Activated T-cell treated with anti-CD3 and anti-CD28 coated beads, Interleukin-2, amount 50 U/mL, for 1 hour (primary cell): ENCODE measurements around the gene PDE3A.
"Not testable (repeated sequence)": the region's sequence is repeated elsewhere in the genome, so short reads cannot be mapped to it uniquely, and the experiment has no call there.

Experiments
- DNase-seq: peaks from one replicate; pipeline ENCODE4 v3.0.0-alpha.2; 2020

PDE3A gene

DNA sequence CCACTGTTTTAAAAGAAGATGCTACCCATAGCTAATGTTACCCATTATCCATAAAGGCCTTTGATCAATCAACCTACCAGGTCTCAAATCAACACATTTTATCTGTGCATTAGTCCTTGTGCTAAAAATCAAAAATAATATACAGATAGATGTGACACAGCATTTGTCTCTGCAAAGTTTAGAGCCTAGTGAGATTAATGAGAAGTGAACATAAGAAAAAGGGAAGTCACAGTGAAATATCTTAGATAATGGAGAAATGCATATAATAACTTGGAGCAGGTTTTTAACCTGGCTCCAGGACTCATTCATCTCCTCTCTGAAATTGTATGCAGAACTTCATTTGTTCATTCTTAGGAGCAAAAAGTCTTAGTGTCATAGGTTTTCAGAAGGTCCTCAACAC lies 7.2 kb downstream of the PDE3A start:
- DNase-seq: no peak

DNA sequence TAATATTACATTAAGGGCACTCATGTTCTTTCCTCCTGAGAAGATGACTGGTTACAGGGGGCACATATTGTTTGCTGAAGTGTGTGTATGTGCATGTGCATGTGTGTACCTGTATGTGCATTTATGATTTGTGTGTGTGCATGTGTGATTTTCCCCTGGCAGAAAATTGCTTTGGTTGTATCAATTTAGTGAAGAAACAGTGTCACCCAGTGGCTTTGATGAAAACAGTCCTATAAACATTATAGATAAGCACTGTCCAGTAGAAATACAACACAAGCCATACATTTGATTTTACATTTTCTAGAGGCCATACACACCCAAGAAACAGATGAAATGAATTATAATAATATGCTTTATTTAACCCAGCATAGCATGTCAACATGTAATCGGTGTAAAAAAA lies 8.6 kb downstream of the PDE3A start:
- DNase-seq: no peak

DNA sequence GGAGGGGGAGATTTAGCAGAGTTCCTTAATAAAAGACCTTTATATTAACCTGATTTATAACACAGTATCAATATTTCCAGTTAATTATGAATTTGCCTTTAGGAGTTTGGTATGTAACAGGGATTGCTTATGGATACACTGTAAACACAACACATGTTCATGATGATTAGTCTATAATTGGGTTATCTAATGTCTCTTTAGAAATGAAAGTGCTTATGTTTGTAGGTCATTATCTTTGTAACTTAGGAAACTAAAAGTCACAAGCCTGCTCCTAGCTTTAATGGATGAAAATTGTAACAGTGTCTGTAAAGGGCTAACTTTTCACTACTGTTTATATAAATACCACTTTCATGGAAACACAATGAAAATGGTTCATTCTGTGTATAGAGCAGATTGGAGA lies 9.4 kb downstream of the PDE3A start:
- DNase-seq: no peak

DNA sequence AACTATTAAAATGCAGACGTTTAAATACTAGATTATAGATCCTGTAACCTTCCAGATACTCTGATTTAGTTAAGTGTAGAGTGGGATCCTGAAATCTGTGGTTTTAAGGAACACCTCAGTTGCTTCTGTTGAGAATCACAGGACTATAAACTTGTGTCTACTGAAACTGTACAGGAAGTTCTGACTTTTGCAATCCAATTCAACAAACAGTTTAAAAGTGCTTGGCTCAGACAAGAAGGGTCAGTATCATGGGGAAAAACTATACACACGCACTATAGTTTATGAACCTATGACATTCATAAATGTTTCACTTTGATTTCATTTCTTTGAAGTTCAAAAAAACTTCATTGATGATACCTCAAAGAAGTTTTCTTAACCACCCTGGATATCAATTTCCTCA lies 13.8 kb downstream of the PDE3A start:
- no peak for DNase-seq

DNA sequence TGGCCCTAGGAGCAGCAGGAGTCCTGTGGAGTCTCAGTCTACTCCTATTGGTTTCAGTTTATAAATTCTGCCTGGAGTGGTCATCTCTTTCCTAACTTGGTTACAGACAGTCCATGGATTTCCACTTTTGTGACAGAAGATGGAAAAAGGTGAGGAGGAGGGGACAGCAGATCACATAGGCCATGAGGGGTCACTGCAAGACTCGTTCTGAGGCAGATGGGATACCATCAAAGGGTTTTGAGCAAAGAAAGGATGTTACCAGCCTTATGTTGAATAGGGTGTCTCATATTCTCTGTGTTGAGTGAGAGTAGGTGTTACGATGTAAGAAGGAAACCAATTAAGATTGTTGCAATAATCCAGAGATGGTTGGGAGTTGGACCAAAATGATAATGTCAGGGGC lies 15.3 kb downstream of the PDE3A start:
- no peak for DNase-seq

DNA sequence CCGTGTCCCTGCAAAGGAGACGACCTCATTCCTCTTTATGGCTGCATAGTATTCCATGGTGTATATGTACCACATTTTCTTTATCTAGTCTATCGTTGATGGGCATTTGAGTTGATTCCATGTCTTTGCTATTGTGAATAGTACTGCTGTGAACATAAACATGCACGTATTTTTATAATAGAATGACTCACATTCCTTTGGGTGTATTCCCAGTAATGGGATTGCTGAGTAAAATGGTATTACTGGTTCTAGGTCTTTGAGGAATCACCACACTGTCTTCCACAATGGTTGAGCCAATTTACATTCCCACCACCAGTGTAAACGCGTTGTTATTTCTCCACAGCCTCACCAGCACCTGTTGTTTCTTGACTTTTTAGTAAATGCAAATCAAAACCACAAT lies 16.5 kb downstream of the PDE3A start:
- not testable (repeated sequence) for DNase-seq

DNA sequence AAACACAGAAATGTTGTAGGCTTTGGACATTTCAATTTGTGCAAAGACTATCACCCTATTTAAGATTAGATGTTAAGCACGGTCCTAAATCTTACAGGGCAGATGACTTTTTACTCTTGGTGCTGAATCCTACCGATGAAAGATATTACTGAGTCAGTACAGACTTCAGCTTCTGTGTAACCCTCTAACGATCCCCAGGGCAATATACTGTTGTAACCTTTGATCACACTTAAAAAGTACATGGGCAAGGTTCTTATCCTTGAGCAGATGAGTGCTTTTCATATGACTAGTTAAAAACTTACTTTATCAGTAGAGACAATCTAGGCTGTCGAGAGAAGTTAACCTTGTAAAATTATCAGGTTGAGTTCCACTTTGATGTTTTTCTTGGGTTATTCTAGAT lies 22.5 kb downstream of the PDE3A start:
- no peak for DNase-seq

DNA sequence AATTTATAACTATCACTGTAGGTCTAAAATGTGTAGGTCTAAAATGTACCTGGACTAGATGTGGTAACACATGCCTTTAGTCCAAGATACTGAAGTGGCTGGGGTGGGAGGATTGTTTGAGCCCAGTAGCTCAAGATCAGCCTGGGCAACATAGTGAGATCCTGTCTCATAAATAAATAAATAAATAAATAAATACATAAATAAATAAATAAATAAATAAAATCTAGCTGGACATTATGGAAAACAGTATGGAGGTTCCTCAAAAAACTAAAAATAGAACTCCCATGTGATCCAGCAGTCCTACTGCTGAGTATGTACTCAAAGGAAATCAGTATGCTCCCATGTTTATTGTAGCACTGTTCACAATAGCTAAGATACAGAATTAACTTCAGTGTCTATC lies 24.0 kb downstream of the PDE3A start:
- DNase-seq: no peak

DNA sequence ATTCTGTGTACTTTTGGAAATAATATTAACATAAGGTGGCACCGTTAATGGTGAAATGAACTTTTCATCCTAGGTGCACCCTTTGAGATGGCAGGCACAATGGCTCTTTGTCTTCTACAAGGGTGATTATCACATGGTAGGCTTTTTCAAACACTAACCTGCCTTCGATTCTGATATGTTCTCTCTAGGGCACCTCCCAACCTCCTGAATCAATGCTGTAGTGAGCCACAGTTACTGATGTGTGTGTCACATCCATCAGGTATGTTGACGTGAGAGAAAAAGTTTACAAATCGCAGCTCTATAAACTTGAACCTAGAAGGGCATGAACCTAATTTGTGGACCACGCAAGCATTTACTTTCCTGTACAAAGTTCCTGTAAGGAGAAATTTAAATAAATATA lies 25.4 kb downstream of the PDE3A start:
- DNase-seq: no peak

DNA sequence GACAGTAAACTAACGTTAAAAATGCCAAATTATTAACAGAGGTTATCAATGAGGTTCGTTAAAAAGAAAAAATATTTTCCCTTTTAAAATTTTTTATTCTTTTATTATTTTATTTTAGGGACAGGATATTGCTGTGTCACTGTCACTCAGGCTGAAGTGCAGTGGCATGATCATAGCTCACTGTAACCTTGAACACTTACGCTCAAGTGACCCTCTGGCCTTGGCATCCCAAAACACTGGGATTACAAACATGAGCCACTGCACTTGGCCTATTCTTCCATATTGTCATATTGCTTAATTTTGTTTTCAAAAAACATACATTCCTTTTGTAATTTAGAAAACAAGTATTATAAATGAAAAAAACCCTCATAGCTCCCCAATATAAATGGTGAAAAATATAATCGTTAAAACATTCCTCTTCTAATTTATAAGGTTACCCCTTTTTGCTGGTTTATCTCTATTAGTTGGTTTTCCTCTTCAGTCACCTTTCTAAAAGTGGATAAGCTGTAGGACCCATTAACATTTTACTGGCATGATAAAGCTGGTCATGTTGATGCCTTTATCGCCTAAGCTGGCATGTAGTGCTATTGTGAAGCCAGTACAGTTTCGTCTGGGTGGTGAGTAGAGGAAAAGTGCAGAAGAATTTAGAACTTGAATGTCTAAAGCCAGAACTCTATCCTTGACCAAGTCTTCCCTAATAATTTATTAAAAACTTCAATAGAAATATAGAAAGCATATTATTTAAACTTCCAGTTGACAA lies 27.6 kb downstream of the PDE3A start:
- DNase-seq: no peak

DNA sequence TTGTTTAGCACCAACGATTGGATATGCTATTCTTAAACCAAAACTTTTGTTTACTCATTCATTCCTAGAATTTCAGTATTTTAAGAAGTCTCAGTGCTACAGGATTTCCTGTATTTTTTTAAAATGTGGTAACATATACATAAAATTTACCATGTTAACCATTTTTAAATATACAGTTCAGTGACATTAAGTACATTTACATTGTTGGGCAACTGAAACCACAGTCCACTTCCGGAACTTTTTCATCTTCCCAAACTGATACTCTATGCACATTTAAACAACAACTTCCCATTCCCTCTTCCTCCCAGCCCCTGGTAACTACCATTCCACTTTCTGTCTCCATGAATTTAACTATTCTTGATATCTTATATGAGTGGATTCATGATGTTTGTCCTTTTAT lies 30.3 kb downstream of the PDE3A start:
- no peak for DNase-seq

DNA sequence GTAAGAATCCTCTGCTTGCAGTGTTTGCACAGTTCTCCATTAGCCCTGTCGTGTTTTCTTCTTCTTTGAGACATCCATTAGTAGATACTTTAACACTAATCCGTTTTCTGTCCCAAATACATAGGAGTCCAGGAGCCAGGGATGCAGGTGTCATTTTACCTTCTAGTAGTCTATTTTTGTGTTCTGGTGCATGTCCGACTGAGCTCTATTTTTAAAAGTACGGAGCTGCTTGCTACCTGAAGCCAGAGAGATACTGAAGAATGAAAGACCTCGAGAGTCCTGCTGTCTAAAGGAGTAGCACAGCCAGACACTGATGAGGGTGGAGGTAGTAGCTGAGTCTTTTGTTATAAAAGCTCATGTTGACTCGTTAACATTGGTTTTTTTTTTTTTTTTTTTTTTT lies 31.7 kb downstream of the PDE3A start:
- no peak for DNase-seq

DNA sequence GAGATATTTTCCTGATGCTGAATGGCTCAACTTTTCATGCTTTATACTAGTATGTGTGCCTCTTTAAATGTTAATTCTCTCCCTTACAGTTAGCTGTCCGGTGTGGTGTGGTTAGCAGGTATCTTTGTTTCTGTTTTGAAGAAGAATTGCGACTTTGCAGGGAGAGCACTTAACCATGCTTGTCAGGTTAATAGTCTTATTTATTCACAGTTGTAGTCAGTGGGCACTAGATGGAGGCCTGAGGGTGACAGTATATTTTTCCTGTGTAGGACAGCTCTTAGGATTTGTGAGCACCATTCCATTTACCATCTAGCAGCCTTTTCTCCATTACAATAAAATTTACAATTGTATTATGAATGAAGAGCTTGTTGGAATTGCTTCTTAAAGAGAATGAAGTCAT lies 34.9 kb downstream of the PDE3A start:
- DNase-seq: no peak

DNA sequence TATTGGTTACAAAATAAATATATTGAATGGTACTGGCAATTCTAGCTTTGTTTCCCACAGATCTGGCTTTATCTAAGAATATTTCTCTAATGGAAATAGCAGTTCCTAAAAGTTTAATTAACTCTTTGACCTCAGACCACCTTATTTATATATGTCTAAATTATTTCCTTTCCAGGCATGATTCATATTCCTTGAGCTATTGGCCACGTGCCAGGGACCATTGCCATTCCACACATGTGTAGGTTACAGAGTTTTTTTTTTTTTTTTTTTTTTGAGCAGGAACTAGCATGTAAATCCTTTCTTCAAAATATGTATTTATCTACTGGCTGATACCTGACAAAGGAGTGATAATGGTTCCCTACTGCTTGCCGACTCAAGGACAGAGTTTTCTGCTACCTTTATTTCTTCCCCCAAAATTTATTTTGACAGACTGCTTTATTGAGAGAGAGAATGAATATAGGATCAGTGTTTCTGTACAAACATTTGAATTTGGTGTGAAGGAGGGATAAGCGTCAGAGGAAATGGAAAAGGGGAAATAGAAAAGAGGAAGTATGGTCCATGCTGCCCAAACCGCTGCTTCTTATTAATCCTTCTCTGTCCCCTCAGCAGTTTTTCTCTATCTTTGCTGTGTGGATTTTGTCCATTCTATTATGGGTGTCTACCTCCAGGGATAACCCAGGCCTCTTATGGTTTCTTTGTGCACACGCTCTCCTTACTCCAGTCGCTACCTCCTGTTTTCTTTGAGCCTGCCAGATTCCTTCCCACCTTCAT lies 36.4 kb downstream of the PDE3A start:
- DNase-seq: no peak

DNA sequence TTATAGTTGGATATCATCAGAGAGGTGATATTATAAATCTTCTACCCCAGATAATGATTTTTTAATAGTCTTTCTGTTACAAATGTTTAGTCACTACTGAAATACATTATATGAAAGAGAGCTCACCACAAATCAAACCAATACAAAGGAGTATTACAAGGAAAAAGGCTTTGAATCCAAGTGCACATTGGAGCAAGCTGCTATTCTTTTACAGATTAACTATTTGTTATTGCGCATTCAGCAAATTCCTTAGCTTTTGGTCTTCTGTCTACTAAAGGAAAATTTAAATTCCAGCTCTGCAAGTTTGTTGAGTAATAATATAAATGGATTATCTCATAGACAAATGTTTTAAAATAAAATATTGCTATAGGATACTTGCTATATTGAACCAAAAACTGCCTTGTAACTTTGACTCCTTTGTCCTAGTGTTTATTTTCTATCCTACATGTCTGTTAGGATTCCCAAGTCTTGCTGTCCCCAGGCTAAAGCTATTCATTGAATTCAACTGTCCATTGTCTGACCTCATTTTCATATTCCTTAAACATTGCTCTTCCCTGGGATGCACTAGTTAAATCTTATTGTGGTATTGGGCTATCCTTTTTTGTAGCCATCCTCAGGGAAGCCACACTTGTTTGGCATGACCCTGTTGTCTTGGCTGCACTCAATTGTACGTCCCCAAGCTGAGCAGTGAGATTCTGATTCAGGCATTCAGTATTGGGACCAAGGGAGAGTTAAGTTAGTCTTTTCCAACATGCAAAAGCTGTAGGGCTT lies 41.5 kb downstream of the PDE3A start:
- no peak for DNase-seq

DNA sequence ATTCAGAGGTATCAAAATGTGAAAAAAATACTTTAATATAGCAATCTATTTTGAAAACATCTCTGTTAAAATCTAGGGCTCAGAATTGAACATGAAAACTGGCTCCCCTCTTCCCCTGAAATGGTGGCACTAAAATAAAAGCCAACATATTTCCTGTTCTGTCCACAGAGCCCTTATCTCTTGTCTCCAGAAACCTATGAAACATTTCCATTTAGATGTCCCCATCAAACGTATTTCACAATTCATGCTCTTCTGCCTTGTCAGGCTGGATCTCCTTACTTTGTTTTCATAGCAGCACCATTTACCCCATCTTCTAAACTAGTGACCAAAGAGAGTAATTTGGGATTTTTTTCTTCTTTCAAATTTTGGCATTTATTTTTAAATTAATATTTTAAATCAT lies 42.4 kb downstream of the PDE3A start:
- DNase-seq: no peak

DNA sequence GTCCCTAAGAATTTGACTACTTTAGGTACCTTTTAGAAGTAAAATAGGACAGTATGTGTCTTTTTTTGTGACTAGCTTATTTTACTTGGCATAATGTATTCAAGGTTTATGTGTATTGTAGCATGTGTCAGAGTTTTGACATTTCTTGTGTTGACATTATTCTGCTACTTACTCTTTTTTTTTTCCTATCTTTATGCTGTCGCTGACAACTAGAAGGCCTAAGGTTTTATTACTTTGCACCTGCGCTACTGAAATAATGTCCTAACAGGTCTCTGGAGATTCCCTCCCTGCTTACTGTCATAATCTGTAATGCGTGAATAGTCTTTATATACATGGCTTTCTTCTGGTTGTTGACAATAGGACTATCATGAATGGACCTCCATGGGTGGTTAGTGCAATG lies 43.0 kb downstream of the PDE3A start:
- no peak for DNase-seq

DNA sequence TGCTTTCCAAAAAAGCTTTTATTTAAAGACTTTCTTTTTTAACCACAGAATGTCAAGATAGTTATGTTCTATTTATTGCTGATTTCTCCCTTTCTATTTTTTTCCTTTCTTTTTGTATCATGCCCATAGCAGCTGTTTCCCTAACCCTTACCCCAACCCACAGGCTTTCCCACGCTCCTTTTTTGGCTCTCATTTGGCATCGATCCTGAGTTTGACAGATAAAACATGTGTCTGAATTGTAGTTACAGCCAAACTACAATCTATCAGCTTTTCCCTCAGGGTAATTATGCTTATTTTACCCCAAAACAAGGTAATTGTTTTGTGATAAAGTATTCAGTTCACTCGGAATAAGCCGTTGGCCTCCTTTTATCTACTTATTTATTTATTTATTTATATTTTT lies 46.7 kb downstream of the PDE3A start:
- DNase-seq: no peak

DNA sequence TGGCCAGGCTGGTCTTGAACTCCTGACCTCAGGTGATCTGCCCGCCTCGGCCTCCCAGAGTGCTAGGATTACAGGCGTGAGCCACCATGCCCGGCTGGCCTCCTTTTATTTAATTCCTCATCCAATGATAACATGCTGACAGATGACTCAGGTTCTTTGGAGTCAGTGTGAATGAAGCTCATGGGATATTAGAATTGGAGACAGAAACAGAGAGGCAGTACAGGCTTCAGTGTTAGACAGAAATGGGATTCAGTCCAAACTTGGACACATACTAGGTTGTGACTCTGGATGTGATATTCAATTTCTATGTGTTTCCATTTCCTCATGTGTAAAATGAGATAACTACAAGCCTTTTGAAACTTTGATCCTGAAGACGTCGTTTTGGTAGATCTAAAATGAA lies 47.3 kb downstream of the PDE3A start:
- DNase-seq: no peak

DNA sequence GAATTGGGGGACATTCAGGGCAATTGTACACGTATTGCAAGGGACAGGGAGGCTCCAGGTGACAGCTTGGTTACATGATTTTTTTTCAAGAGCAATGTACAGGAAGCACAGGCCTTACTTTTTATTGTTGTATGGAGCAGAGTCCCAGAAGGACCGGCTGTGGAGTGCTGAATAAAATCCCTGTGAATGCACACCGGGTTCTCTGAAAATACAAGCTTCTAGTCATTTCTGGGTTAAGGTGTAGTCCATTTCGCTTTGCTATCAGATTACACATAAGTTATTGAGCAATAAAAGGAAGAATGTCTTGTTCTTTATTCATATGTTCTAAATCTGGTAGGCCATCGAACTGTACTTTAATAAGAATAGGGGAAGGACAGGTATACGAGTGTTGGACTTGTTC lies 52.2 kb downstream of the PDE3A start:
- DNase-seq: no peak

DNA sequence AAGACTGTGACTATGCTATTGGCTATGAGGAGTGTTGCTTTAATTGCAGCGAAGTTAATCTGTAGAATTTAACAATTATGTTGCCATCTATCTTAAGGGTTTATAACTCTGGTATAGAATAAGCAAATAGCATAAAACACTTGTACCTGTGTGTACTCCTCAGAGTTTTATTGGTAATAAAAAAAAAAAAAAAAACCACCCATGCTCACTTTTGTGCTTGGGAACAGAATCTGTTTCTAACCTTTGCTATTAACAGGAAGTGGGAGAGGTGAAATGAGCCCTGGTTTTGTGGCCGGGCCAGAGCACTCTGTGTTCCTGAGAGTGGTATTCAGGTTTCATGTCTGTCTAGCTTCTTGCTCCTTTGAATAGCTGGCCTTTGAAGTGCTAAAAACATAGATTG lies 53.1 kb downstream of the PDE3A start:
- no peak for DNase-seq

DNA sequence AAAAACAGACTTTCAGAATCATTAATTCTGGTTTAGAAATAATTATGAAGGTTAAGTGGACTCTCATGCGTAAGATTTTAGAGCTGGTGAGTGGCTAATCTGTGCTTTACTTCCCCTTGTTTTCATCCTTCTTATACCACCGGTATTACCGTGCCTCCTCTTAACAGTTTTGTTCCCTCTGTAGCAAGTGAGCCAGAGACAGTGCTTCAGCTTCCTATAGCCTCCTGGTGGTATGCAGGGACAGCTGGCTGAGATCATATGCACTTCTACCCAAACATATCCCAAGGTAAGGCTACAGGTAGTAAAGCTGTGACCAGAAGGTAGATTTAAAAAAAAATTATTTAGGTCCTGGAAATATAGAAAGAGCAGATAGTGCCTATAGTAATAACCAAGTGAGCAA lies 55.2 kb downstream of the PDE3A start:
- no peak for DNase-seq

DNA sequence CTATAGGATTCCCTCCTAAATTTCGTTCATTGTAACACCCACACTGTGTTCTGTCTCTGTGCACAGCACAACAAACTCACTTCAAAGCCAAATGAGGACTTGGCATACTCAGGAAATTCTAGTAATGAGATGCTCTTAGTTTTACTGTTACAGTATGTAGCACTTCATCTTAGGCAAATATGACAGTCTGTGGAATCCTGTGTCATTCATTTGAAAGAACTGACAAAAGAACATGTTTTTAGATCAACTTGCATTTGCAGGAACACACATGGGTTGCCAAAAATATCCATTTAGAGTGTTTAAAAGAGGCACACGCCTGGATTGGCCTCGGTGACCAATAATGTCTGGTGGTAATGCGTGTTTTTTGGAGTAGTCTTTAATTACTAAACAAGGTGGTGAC lies 56.5 kb downstream of the PDE3A start:
- no peak for DNase-seq

DNA sequence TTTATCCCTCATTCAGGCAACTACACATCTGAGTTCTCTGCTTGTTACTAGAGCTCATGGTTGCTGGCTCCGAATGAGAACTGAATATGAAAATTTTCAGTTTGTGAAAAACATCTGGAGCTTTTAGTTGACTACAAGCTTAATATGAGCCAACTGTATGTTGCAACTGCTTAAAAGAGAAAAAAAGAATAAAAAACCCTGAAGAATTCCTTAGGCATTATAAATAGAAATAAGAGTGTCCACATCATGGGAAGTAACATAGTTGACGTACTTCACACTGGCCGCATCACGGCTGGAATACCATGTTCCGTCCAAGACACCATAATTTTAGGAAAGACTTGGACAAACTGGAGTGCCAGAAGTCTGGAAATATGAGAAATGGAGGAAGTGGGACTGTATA lies 57.9 kb downstream of the PDE3A start:
- no peak for DNase-seq
